ENCODE results near the gene THSD4.

THSD4 gene

GRCh38 chr15:71097890-71098289, 17.4 kb upstream of the THSD4 start:
- H3K4me1 ChIP-seq (ENCODE audit: control insufficient read depth, insufficient read depth, low read length): no peaks in the 10 kb centered on the region
- H3K9me3 ChIP-seq (ENCODE audit: control insufficient read depth in 2 of 2, low read length in 2 of 2): no peaks in the 10 kb centered on the region
- H3K4me3 ChIP-seq (ENCODE audit: low read length in 2 of 2): no peak overlapping the region
- H3K36me3 ChIP-seq (ENCODE audit: control insufficient read depth in 2 of 2, insufficient read depth in 2 of 2, low read length in 2 of 2): no peaks in the 10 kb centered on the region
- no peak overlapping the region for H3K27ac ChIP-seq (ENCODE audit: low read length)
- no peak overlapping the region for H3K9ac ChIP-seq (ENCODE audit: low read length in 2 of 2)
- no peaks in the 10 kb centered on the region for H3K27me3 ChIP-seq (ENCODE audit: control insufficient read depth in 1 of 2, insufficient read depth in 2 of 2, low read length in 2 of 2)

GRCh38 chr15:71098920-71099319, 16.4 kb upstream of the THSD4 start:
- Histone ChIP-seq H3K27me3 (ENCODE audit: control insufficient read depth in 1 of 2, insufficient read depth in 2 of 2, low read length in 2 of 2) (no peaks in the 10 kb centered on the region), H3K4me3 (ENCODE audit: low read length in 2 of 2) (no peak overlapping the region), H3K9ac (ENCODE audit: low read length in 2 of 2) (no peak overlapping the region), H3K27ac (ENCODE audit: low read length) (no peak overlapping the region), H3K36me3 (ENCODE audit: control insufficient read depth in 2 of 2, insufficient read depth in 2 of 2, low read length in 2 of 2) (no peaks in the 10 kb centered on the region), H3K4me1 (ENCODE audit: control insufficient read depth, insufficient read depth, low read length) (no peaks in the 10 kb centered on the region), H3K9me3 (ENCODE audit: control insufficient read depth in 2 of 2, low read length in 2 of 2) (no peaks in the 10 kb centered on the region)

- H3K4me1 ChIP-seq (ENCODE audit: control insufficient read depth, insufficient read depth, low read length): no peaks in the 10 kb centered on the region
- H3K9ac ChIP-seq (ENCODE audit: low read length in 2 of 2): no peak overlapping the region
- no peak overlapping the region for H3K4me3 ChIP-seq (ENCODE audit: low read length in 2 of 2)
- H3K27me3 ChIP-seq (ENCODE audit: control insufficient read depth in 1 of 2, insufficient read depth in 2 of 2, low read length in 2 of 2): no peaks in the 10 kb centered on the region
- no peak overlapping the region for H3K27ac ChIP-seq (ENCODE audit: low read length)
- no peaks in the 10 kb centered on the region for H3K36me3 ChIP-seq (ENCODE audit: control insufficient read depth in 2 of 2, insufficient read depth in 2 of 2, low read length in 2 of 2)
- H3K9me3 ChIP-seq (ENCODE audit: control insufficient read depth in 2 of 2, low read length in 2 of 2): no peaks in the 10 kb centered on the region
Observed at GRCh38 chr15:71103102-71103676, 12.1 kb upstream of the THSD4 start.

- H3K27ac ChIP-seq (ENCODE audit: low read length): no peak overlapping the region
- H3K4me3 ChIP-seq (ENCODE audit: low read length in 2 of 2): no peak overlapping the region
- H3K4me1 ChIP-seq (ENCODE audit: control insufficient read depth, insufficient read depth, low read length): no peaks in the 10 kb centered on the region
- no peaks in the 10 kb centered on the region for H3K9me3 ChIP-seq (ENCODE audit: control insufficient read depth in 2 of 2, low read length in 2 of 2)
- no peak overlapping the region for H3K9ac ChIP-seq (ENCODE audit: low read length in 2 of 2)
- no peaks in the 10 kb centered on the region for H3K36me3 ChIP-seq (ENCODE audit: control insufficient read depth in 2 of 2, insufficient read depth in 2 of 2, low read length in 2 of 2)
- no peaks in the 10 kb centered on the region for H3K27me3 ChIP-seq (ENCODE audit: control insufficient read depth in 1 of 2, insufficient read depth in 2 of 2, low read length in 2 of 2)
Observed at GRCh38 chr15:71104636-71105035, 10.6 kb upstream of the THSD4 start.

GRCh38 chr15:71105444-71105843, 9.8 kb upstream of the THSD4 start:
- no peaks in the 10 kb centered on the region for H3K27me3 ChIP-seq (ENCODE audit: control insufficient read depth in 1 of 2, insufficient read depth in 2 of 2, low read length in 2 of 2)
- no peak overlapping the region for H3K27ac ChIP-seq (ENCODE audit: low read length)
- no peak overlapping the region for H3K4me3 ChIP-seq (ENCODE audit: low read length in 2 of 2)
- no peaks in the 10 kb centered on the region for H3K36me3 ChIP-seq (ENCODE audit: control insufficient read depth in 2 of 2, insufficient read depth in 2 of 2, low read length in 2 of 2)
- no peaks in the 10 kb centered on the region for H3K9me3 ChIP-seq (ENCODE audit: control insufficient read depth in 2 of 2, low read length in 2 of 2)
- no peaks in the 10 kb centered on the region for H3K4me1 ChIP-seq (ENCODE audit: control insufficient read depth, insufficient read depth, low read length)
- H3K9ac ChIP-seq (ENCODE audit: low read length in 2 of 2): no peak overlapping the region

GRCh38 chr15:71106802-71107500, 8.3 kb upstream of the THSD4 start:
- Histone ChIP-seq H3K4me3 (ENCODE audit: low read length in 2 of 2) (no peak overlapping the region), H3K36me3 (ENCODE audit: control insufficient read depth in 2 of 2, insufficient read depth in 2 of 2, low read length in 2 of 2) (no peaks in the 10 kb centered on the region), H3K27ac (ENCODE audit: low read length) (no peak overlapping the region), H3K9me3 (ENCODE audit: control insufficient read depth in 2 of 2, low read length in 2 of 2) (no peaks in the 10 kb centered on the region), H3K9ac (ENCODE audit: low read length in 2 of 2) (no peak overlapping the region), H3K4me1 (ENCODE audit: control insufficient read depth, insufficient read depth, low read length) (no peaks in the 10 kb centered on the region), H3K27me3 (ENCODE audit: control insufficient read depth in 1 of 2, insufficient read depth in 2 of 2, low read length in 2 of 2) (no peaks in the 10 kb centered on the region)

GRCh38 chr15:71107501-71107815, 7.8 kb upstream of the THSD4 start:
- Histone ChIP-seq H3K4me3 (ENCODE audit: low read length in 2 of 2) (no peak overlapping the region), H3K27ac (ENCODE audit: low read length) (no peak overlapping the region), H3K36me3 (ENCODE audit: control insufficient read depth in 2 of 2, insufficient read depth in 2 of 2, low read length in 2 of 2) (no peaks in the 10 kb centered on the region), H3K4me1 (ENCODE audit: control insufficient read depth, insufficient read depth, low read length) (no peaks in the 10 kb centered on the region), H3K9me3 (ENCODE audit: control insufficient read depth in 2 of 2, low read length in 2 of 2) (no peaks in the 10 kb centered on the region), H3K27me3 (ENCODE audit: control insufficient read depth in 1 of 2, insufficient read depth in 2 of 2, low read length in 2 of 2) (no peaks in the 10 kb centered on the region), H3K9ac (ENCODE audit: low read length in 2 of 2) (no peak overlapping the region)

- Histone ChIP-seq H3K27me3 (ENCODE audit: control insufficient read depth in 1 of 2, insufficient read depth in 2 of 2, low read length in 2 of 2) (no peaks in the 10 kb centered on the region), H3K9me3 (ENCODE audit: control insufficient read depth in 2 of 2, low read length in 2 of 2) (no peaks in the 10 kb centered on the region), H3K4me1 (ENCODE audit: control insufficient read depth, insufficient read depth, low read length) (no peaks in the 10 kb centered on the region), H3K9ac (ENCODE audit: low read length in 2 of 2) (no peak overlapping the region), H3K4me3 (ENCODE audit: low read length in 2 of 2) (no peak overlapping the region), H3K36me3 (ENCODE audit: control insufficient read depth in 2 of 2, insufficient read depth in 2 of 2, low read length in 2 of 2) (no peaks in the 10 kb centered on the region), H3K27ac (ENCODE audit: low read length) (no peak overlapping the region)
Observed at GRCh38 chr15:71109130-71109529, 6.1 kb upstream of the THSD4 start.

GRCh38 chr15:71109905-71110304, 5.4 kb upstream of the THSD4 start:
- H3K36me3 ChIP-seq (ENCODE audit: control insufficient read depth in 2 of 2, insufficient read depth in 2 of 2, low read length in 2 of 2): no peaks in the 10 kb centered on the region
- H3K4me1 ChIP-seq (ENCODE audit: control insufficient read depth, insufficient read depth, low read length): no peaks in the 10 kb centered on the region
- H3K4me3 ChIP-seq (ENCODE audit: low read length in 2 of 2): no peak overlapping the region
- H3K27me3 ChIP-seq (ENCODE audit: control insufficient read depth in 1 of 2, insufficient read depth in 2 of 2, low read length in 2 of 2): no peaks in the 10 kb centered on the region
- H3K9ac ChIP-seq (ENCODE audit: low read length in 2 of 2): no peak overlapping the region
- no peaks in the 10 kb centered on the region for H3K9me3 ChIP-seq (ENCODE audit: control insufficient read depth in 2 of 2, low read length in 2 of 2)
- no peak overlapping the region for H3K27ac ChIP-seq (ENCODE audit: low read length)

GRCh38 chr15:71110405-71111180, 4.7 kb upstream of the THSD4 start:
- Histone ChIP-seq H3K4me3 (ENCODE audit: low read length in 2 of 2) (no peak overlapping the region), H3K36me3 (ENCODE audit: control insufficient read depth in 2 of 2, insufficient read depth in 2 of 2, low read length in 2 of 2) (no peaks in the 10 kb centered on the region), H3K27ac (ENCODE audit: low read length) (no peak overlapping the region), H3K9me3 (ENCODE audit: control insufficient read depth in 2 of 2, low read length in 2 of 2) (no peaks in the 10 kb centered on the region), H3K4me1 (ENCODE audit: control insufficient read depth, insufficient read depth, low read length) (no peaks in the 10 kb centered on the region), H3K9ac (ENCODE audit: low read length in 2 of 2) (no peak overlapping the region), H3K27me3 (ENCODE audit: control insufficient read depth in 1 of 2, insufficient read depth in 2 of 2, low read length in 2 of 2) (no peaks in the 10 kb centered on the region)

GRCh38 chr15:71111181-71111565, 4.1 kb upstream of the THSD4 start:
- H3K27me3 ChIP-seq (ENCODE audit: control insufficient read depth in 1 of 2, insufficient read depth in 2 of 2, low read length in 2 of 2): no peaks in the 10 kb centered on the region

More at GRCh38 chr15:71111181-71111565, 4.1 kb upstream of the THSD4 start:
- no peaks in the 10 kb centered on the region for H3K36me3 ChIP-seq (ENCODE audit: control insufficient read depth in 2 of 2, insufficient read depth in 2 of 2, low read length in 2 of 2)
- H3K4me3 ChIP-seq (ENCODE audit: low read length in 2 of 2): no peak overlapping the region
- H3K9ac ChIP-seq (ENCODE audit: low read length in 2 of 2): no peak overlapping the region
- no peak overlapping the region for H3K27ac ChIP-seq (ENCODE audit: low read length)
- peaks cover 4% of the 10 kb centered on the region for H3K4me1 ChIP-seq (ENCODE audit: control insufficient read depth, insufficient read depth, low read length)
- no peaks in the 10 kb centered on the region for H3K9me3 ChIP-seq (ENCODE audit: control insufficient read depth in 2 of 2, low read length in 2 of 2)

All from stomach smooth muscle (tissue), 2 donors.